IgD-negative memory B cell (primary cell): ENCODE measurements around the gene INVS. TPM values are rescaled to one million over a fixed set of nuclear protein-coding genes. Genes with fewer than 3 reads are reported as not detected.
A peak's percentile ranks its signal among the peaks of the same experiment; 100 is the strongest.

Experiments used
- H3K27ac Mint-ChIP-seq, 3 donors: one replicate each; pipeline ENCODE4 v1.8.0; 2020 to 2022; ENCODE audit warnings: mild to moderate bottlenecking in 3 of 3, mixed read lengths in 3 of 3, moderate library complexity in 1 of 3
- H3K27me3 Mint-ChIP-seq: one replicate; pipeline ENCODE4 v1.8.0; 2021; ENCODE audit warnings: mixed read lengths
- H3K36me3 Mint-ChIP-seq: one replicate; pipeline ENCODE4 v1.8.0; 2020; ENCODE audit warnings: mild to moderate bottlenecking, mixed read lengths
- H3K4me1 Mint-ChIP-seq, 3 donors: one replicate each; pipeline ENCODE4 v1.8.0; 2020 to 2022; ENCODE audit warnings: mixed read lengths in 3 of 3, mild to moderate bottlenecking in 1 of 3
- H3K4me3 Mint-ChIP-seq, 4 donors: one replicate each; pipeline ENCODE4 v1.8.0; 2020 to 2022; ENCODE audit warnings: mild to moderate bottlenecking in 4 of 4, mixed read lengths in 4 of 4, moderate library complexity in 3 of 4
- H3K9me3 Mint-ChIP-seq, 3 donors: one replicate each; pipeline ENCODE4 v1.8.0; 2020 to 2021; ENCODE audit warnings: mixed read lengths in 3 of 3, mild to moderate bottlenecking in 1 of 3
- polyA plus RNA-seq: library from polyadenylated mRNA; unstranded; fragments of 300-500 nt; fragmentation: Illumina TruSeq; gene quantifications from one replicate; pipeline ENCODE4 v1.2.3, GENCODE V29; 2021

Gene INVS
- polyA plus RNA-seq, 1 donor from 2014 or later, result 12.7 TPM

GRCh38 chr9:100281676-100282387, 182.8 kb downstream of the INVS start:
- Mint-ChIP-seq H3K9me3 (peaks cover 5 to 10% (median 9%) of the 10 kb centered on the region in 3 donors), H3K27ac (peak overlapping the region in 1 of 3 donors; percentile 48), H3K4me3 (no peak overlapping the region), H3K27me3 (no peaks in the 10 kb centered on the region), H3K4me1 (no peaks in the 10 kb centered on the region), H3K36me3 (peaks cover 35% of the 10 kb centered on the region)

GRCh38 chr9:100282388-100282719, 183.3 kb downstream of the INVS start:
- Mint-ChIP-seq H3K4me1 (no peaks in the 10 kb centered on the region), H3K4me3 (no peak overlapping the region), H3K9me3 (peaks cover 5 to 11% (median 9%) of the 10 kb centered on the region in 3 donors), H3K27ac (peak overlapping the region in 1 of 3 donors; percentile 48), H3K27me3 (no peaks in the 10 kb centered on the region), H3K36me3 (peaks cover 36% of the 10 kb centered on the region)

GRCh38 chr9:100284247-100284646, 185.2 kb downstream of the INVS start:
- no peaks in the 10 kb centered on the region for H3K27me3 Mint-ChIP-seq
- H3K4me1 Mint-ChIP-seq, result no peaks in the 10 kb centered on the region
- peaks cover 37% of the 10 kb centered on the region for H3K36me3 Mint-ChIP-seq
- H3K4me3 Mint-ChIP-seq, result no peak overlapping the region
- peaks cover 8 to 14% (median 11%) of the 10 kb centered on the region in 3 donors for H3K9me3 Mint-ChIP-seq
- H3K27ac Mint-ChIP-seq, result no peak overlapping the region

GRCh38 chr9:100285080-100285479, 186.0 kb downstream of the INVS start:
- H3K9me3 Mint-ChIP-seq, result peaks cover 8 to 14% (median 11%) of the 10 kb centered on the region in 3 donors
- no peak overlapping the region for H3K27ac Mint-ChIP-seq
- H3K4me1 Mint-ChIP-seq, result no peaks in the 10 kb centered on the region
- H3K27me3 Mint-ChIP-seq, result no peaks in the 10 kb centered on the region
- H3K36me3 Mint-ChIP-seq, result peaks cover 42% of the 10 kb centered on the region
- H3K4me3 Mint-ChIP-seq, result no peak overlapping the region

- Mint-ChIP-seq H3K27ac (no peak overlapping the region), H3K9me3 (peaks cover 8 to 14% (median 11%) of the 10 kb centered on the region in 3 donors), H3K4me1 (no peaks in the 10 kb centered on the region), H3K4me3 (no peak overlapping the region), H3K27me3 (no peaks in the 10 kb centered on the region), H3K36me3 (peaks cover 43% of the 10 kb centered on the region)
Observed at GRCh38 chr9:100285601-100286000, 186.6 kb downstream of the INVS start.

GRCh38 chr9:100286257-100286656, 187.2 kb downstream of the INVS start:
- no peak overlapping the region for H3K4me3 Mint-ChIP-seq
- peaks cover 8 to 14% (median 11%) of the 10 kb centered on the region in 3 donors for H3K9me3 Mint-ChIP-seq
- no peaks in the 10 kb centered on the region for H3K4me1 Mint-ChIP-seq
- H3K27me3 Mint-ChIP-seq, result no peaks in the 10 kb centered on the region
- H3K27ac Mint-ChIP-seq, result no peak overlapping the region
- H3K36me3 Mint-ChIP-seq, result peaks cover 43% of the 10 kb centered on the region

- Mint-ChIP-seq H3K27ac (no peak overlapping the region), H3K27me3 (no peaks in the 10 kb centered on the region), H3K36me3 (peaks cover 45% of the 10 kb centered on the region), H3K4me1 (no peaks in the 10 kb centered on the region), H3K4me3 (no peak overlapping the region), H3K9me3 (peaks cover 8 to 14% (median 11%) of the 10 kb centered on the region in 3 donors)
Observed at GRCh38 chr9:100287186-100287585, 188.1 kb downstream of the INVS start.

GRCh38 chr9:100290714-100291113, 191.7 kb downstream of the INVS start:
- Mint-ChIP-seq H3K27me3 (no peaks in the 10 kb centered on the region), H3K4me3 (no peak overlapping the region), H3K27ac (no peak overlapping the region), H3K4me1 (no peaks in the 10 kb centered on the region), H3K36me3 (peaks cover 26% of the 10 kb centered on the region), H3K9me3 (peaks cover 3 to 5% (median 4%) of the 10 kb centered on the region in 3 donors)

GRCh38 chr9:100292414-100292813, 193.4 kb downstream of the INVS start:
- H3K36me3 Mint-ChIP-seq, result peaks cover 16% of the 10 kb centered on the region
- no peaks in the 10 kb centered on the region for H3K4me1 Mint-ChIP-seq
- H3K27ac Mint-ChIP-seq, result no peak overlapping the region
- H3K9me3 Mint-ChIP-seq, result peaks cover 0 to 4% (median 3%) of the 10 kb centered on the region in 3 donors
- H3K4me3 Mint-ChIP-seq, result no peak overlapping the region
- no peaks in the 10 kb centered on the region for H3K27me3 Mint-ChIP-seq

- no peaks in the 10 kb centered on the region for H3K4me1 Mint-ChIP-seq
- H3K4me3 Mint-ChIP-seq, result no peak overlapping the region
- no peaks in the 10 kb centered on the region for H3K27me3 Mint-ChIP-seq
- no peaks in the 10 kb centered on the region for H3K9me3 Mint-ChIP-seq
- H3K27ac Mint-ChIP-seq, result no peak overlapping the region
- peaks cover 8% of the 10 kb centered on the region for H3K36me3 Mint-ChIP-seq
Observed at GRCh38 chr9:100294341-100294740, 195.3 kb downstream of the INVS start.

GRCh38 chr9:100294806-100295205, 195.8 kb downstream of the INVS start:
- H3K9me3 Mint-ChIP-seq, result no peaks in the 10 kb centered on the region
- H3K27ac Mint-ChIP-seq, result peak overlapping the region in 1 of 3 donors; percentile 50
- no peak overlapping the region for H3K4me3 Mint-ChIP-seq

GRCh38 chr9:100295240-100295639, 196.2 kb downstream of the INVS start:
- peak overlapping the region in 1 of 3 donors; percentile 87 for H3K27ac Mint-ChIP-seq
- H3K4me1 Mint-ChIP-seq, result no peaks in the 10 kb centered on the region
- H3K4me3 Mint-ChIP-seq, result no peak overlapping the region
- H3K9me3 Mint-ChIP-seq, result no peaks in the 10 kb centered on the region
- H3K27me3 Mint-ChIP-seq, result no peaks in the 10 kb centered on the region
- peaks cover 3% of the 10 kb centered on the region for H3K36me3 Mint-ChIP-seq

More at GRCh38 chr9:100294806-100295205, 195.8 kb downstream of the INVS start:
- no peaks in the 10 kb centered on the region for H3K27me3 Mint-ChIP-seq
- H3K36me3 Mint-ChIP-seq, result peaks cover 5% of the 10 kb centered on the region
- H3K4me1 Mint-ChIP-seq, result no peaks in the 10 kb centered on the region

GRCh38 chr9:100296407-100296806, 197.4 kb downstream of the INVS start:
- no peaks in the 10 kb centered on the region for H3K4me1 Mint-ChIP-seq
- H3K4me3 Mint-ChIP-seq, result no peak overlapping the region
- peak overlapping the region in 1 of 3 donors; percentile 24 for H3K27ac Mint-ChIP-seq
- no peaks in the 10 kb centered on the region for H3K27me3 Mint-ChIP-seq
- H3K9me3 Mint-ChIP-seq, result no peaks in the 10 kb centered on the region
- H3K36me3 Mint-ChIP-seq, result peaks cover under 1% of the 10 kb centered on the region

- Mint-ChIP-seq H3K4me1 (no peaks in the 10 kb centered on the region), H3K36me3 (no peaks in the 10 kb centered on the region), H3K27me3 (no peaks in the 10 kb centered on the region), H3K4me3 (no peak overlapping the region), H3K9me3 (no peaks in the 10 kb centered on the region), H3K27ac (no peak overlapping the region)
Observed at GRCh38 chr9:100298378-100298777, 199.3 kb downstream of the INVS start.

- no peaks in the 10 kb centered on the region for H3K27me3 Mint-ChIP-seq
- no peak overlapping the region for H3K4me3 Mint-ChIP-seq
- peaks cover 0 to 5% (median 0%) of the 10 kb centered on the region in 3 donors for H3K4me1 Mint-ChIP-seq
- H3K36me3 Mint-ChIP-seq, result peaks cover 12% of the 10 kb centered on the region
- peak overlapping the region in 1 of 3 donors; percentile 51 for H3K27ac Mint-ChIP-seq
- no peaks in the 10 kb centered on the region for H3K9me3 Mint-ChIP-seq
Observed at GRCh38 chr9:100303747-100304146, 204.7 kb downstream of the INVS start.

- Mint-ChIP-seq H3K27ac (peak overlapping the region in 1 of 3 donors; percentile 27), H3K36me3 (peaks cover 24% of the 10 kb centered on the region), H3K9me3 (no peaks in the 10 kb centered on the region), H3K4me1 (peaks cover 0 to 5% (median 0%) of the 10 kb centered on the region in 3 donors), H3K4me3 (no peak overlapping the region), H3K27me3 (no peaks in the 10 kb centered on the region)
Observed at GRCh38 chr9:100306283-100306682, 207.2 kb downstream of the INVS start.
